Stimulated activated naive CD8-positive, alpha-beta T cell treated with anti-CD3 and anti-CD28 coated beads, Interleukin-15, Interleukin-2, amounts not matched to agents 100 ng/mL and 50 ng/mL, for 24 hours (primary cell): Measurements from ENCODE around the gene C11orf52.
"Not testable (repeated sequence)": the region's sequence is repeated elsewhere in the genome, so short reads cannot be mapped to it uniquely, and the experiment has no call there.

ENCODE experiments used
- H3K27ac Mint-ChIP-seq: one replicate; pipeline ENCODE4 v1.8.0; 2021; ENCODE audit warnings: mild to moderate bottlenecking, mixed read lengths
- H3K27me3 Mint-ChIP-seq: one replicate; pipeline ENCODE4 v1.8.0; 2021; ENCODE audit warnings: mixed read lengths
- H3K36me3 Mint-ChIP-seq: one replicate; pipeline ENCODE4 v1.8.0; 2021; ENCODE audit warnings: low read depth, mixed read lengths
- H3K4me1 Mint-ChIP-seq: one replicate; pipeline ENCODE4 v1.8.0; 2021; ENCODE audit warnings: low read depth, mixed read lengths
- H3K4me3 Mint-ChIP-seq: one replicate; pipeline ENCODE4 v1.8.0; 2021; ENCODE audit warnings: mild to moderate bottlenecking, mixed read lengths
- H3K9me3 Mint-ChIP-seq: one replicate; pipeline ENCODE4 v1.8.0; 2021; ENCODE audit warnings: mixed read lengths

The C11orf52 gene

DNA sequence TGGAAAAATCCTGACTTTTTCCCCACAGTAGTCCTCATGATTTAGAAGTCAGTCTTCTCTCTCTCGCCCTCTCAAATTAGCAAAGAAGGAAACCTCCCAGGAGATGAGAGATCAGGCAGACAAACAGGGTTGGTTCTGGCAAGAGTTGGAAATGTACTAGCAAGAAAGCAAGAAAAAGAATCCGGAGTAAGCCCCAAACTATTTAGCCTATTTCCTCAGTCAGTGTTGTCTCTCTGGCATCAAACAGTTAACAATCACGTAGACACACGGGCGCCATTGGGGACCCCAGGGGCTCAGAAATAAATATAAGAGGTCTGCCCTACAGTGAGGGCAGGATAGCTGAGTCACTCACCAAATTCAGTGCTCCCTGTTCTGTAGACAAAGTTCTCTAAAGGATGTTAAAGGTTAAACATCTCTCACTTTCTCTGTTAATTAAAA lies 4.7 kb downstream of the C11orf52 start:
- H3K27ac Mint-ChIP-seq = peak overlapping the region; percentile 54
- no peaks in the 10 kb centered on the region for H3K9me3 Mint-ChIP-seq
- no peak overlapping the region for H3K4me3 Mint-ChIP-seq
- H3K27me3 Mint-ChIP-seq = peaks cover 4% of the 10 kb centered on the region
- H3K4me1 Mint-ChIP-seq = peaks cover 28% of the 10 kb centered on the region
- H3K36me3 Mint-ChIP-seq = no peaks in the 10 kb centered on the region

DNA sequence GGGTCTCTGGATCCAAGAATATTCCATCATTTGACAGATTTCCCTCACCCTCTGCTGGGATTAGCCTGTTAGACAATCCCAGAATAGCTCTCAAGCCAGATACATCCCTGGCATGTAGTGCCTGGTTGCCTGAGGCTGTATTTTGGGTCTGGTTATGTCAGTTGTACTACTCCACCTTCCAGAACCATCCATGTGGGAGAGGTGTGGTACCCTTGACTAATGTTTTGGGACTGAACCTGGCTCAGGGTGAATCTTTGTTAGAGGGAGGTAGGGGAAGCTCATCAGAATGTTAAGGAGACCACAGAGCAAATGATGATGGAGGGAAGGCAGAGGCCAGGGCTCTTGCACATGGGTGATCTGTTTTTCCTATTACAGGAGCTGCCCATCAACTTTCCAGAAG lies 5.2 kb downstream of the C11orf52 start:
- Mint-ChIP-seq H3K9me3 (no peaks in the 10 kb centered on the region), H3K27ac (peak overlapping the region; percentile 47), H3K36me3 (no peaks in the 10 kb centered on the region), H3K4me1 (peaks cover 28% of the 10 kb centered on the region), H3K4me3 (no peak overlapping the region), H3K27me3 (peaks cover 3% of the 10 kb centered on the region)

DNA sequence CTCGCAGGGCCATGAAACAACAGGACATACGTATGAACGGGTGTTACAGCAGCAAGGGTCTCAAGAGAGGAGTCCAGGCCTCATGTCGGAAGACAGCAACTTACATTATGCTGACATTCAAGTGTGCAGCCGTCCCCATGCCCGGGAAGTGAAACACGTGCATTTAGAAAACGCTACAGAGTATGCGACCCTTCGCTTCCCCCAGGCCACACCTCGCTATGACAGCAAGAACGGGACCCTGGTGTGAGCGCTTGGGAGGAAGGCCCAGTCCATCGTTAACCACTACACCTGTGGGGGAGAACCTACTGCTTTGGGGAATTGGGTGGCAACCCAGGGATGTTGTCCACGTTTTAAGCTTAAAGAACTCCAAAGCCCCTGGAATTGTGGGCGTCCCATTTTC lies 7.2 kb downstream of the C11orf52 start:
- no peaks in the 10 kb centered on the region for H3K9me3 Mint-ChIP-seq
- peaks cover 28% of the 10 kb centered on the region for H3K4me1 Mint-ChIP-seq
- peak overlapping the region; percentile 81 for H3K4me3 Mint-ChIP-seq
- H3K36me3 Mint-ChIP-seq = no peaks in the 10 kb centered on the region
- peak overlapping the region; percentile 81 for H3K27ac Mint-ChIP-seq
- H3K27me3 Mint-ChIP-seq = peaks cover 3% of the 10 kb centered on the region

DNA sequence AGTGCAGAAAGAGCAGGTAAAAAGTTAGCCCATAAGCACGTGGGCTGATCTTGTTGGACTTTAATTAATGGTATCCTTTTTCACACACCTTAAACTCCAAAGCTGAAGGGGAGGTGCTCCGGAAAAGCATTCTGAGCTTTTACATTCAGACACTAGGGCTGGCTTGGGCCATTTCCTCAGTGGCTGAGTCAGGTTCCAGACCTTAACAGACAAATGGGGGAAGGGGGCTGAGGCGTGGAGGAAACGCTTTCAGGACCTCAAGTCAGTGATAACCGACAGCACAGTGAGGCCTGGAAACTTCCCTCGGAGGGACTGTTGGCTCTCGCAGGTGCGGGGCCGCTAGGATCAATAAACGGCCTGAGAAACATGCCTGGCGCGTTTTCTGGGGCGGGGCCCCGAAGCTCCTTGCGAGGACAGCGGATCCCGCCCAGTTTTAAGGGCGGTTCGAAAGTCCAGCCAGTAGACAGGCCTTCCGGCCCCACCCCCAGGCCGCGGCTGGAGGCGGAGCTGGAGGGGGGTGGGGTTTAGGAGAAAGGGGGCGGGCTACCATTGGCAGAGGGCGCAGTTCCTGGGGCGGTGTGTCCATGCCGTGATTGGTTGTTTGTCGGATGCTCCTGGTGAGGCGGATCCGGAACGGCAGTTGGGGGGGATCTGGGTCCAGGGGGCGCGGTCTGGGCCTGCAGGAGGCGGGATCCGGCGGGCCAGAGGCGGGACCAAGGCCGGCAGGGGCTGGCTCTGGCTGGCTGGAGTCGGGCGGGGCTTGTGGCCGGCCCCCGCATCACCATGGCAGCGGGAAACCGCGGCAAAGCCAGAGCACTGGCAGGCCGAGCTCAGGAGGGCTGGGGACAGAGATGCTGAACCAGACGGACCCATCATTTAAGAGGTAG lies 8.0 kb downstream of the C11orf52 start:
- Mint-ChIP-seq H3K27ac (peak overlapping the region; percentile 81), H3K4me1 (peaks cover 30% of the 10 kb centered on the region), H3K4me3 (peak overlapping the region; percentile 81), H3K27me3 (no peaks in the 10 kb centered on the region), H3K36me3 (no peaks in the 10 kb centered on the region), H3K9me3 (no peaks in the 10 kb centered on the region)

DNA sequence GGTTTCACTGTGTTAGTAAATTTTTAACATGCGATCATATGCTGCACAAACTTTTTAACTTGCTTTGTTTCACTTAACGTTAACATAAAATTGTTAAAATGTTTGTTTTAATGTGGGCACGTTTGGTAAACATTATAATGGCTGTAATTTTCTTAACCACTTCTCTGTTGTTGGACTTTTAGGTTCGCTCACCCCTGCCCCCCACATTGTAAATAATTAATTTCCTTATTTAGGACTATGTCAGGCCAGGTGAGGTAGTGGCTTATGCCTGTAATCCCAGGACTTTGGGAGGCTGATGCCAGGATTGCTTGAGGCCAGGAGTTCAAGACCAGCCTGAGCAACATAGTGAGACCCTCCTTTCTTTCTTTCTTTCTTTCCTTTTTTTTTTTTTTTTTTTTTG lies 11.8 kb downstream of the C11orf52 start:
- Mint-ChIP-seq H3K4me1 (peaks cover 58% of the 10 kb centered on the region), H3K9me3 (no peaks in the 10 kb centered on the region), H3K27ac (no peak overlapping the region), H3K36me3 (no peaks in the 10 kb centered on the region), H3K4me3 (no peak overlapping the region), H3K27me3 (no peaks in the 10 kb centered on the region)

DNA sequence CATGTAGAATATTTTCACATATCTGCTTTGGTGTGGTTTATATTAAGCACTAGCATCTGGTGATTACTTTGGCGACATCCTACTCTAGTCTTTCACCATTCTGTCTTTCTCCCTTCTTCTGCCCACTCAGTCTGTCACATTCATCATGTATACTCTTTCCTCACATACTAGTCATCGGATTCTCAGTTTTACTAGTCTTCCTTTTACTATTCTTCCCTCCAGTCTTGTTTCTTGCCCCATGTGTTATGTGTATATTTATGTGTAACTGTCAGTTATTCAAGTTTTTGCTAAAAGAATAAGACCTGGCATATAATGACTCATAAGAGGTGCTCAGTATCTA lies 13.9 kb downstream of the C11orf52 start:
- Mint-ChIP-seq H3K27ac (peak overlapping the region; percentile 90), H3K27me3 (no peaks in the 10 kb centered on the region), H3K9me3 (no peaks in the 10 kb centered on the region), H3K36me3 (no peaks in the 10 kb centered on the region), H3K4me3 (peak overlapping the region; percentile 47), H3K4me1 (peaks cover 56% of the 10 kb centered on the region)

DNA sequence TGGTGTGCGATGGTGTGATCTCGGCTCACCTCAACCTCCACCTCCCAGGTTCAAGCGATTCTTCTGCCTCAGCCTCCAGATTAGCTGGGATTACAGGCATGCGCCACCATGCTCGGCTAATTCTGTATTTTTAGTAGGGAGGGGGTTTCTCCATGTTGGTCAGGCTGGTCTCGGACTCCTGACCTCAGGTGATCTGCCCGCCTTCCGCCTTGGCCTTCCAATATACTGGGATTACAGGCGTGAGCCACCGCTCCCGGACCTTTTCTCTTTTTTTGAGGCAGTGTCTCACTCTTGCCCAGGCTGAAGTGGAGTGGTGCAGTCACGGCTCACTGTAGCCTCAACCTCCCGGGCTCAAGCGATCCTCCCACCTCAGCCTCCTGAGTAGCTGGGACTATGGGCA lies 14.5 kb downstream of the C11orf52 start:
- H3K36me3 Mint-ChIP-seq, H3K9me3 Mint-ChIP-seq, H3K27me3 Mint-ChIP-seq, H3K4me3 Mint-ChIP-seq: not testable (repeated sequence)
- peak overlapping the region; percentile 50 for H3K27ac Mint-ChIP-seq
- peaks cover 57% of the 10 kb centered on the region for H3K4me1 Mint-ChIP-seq

DNA sequence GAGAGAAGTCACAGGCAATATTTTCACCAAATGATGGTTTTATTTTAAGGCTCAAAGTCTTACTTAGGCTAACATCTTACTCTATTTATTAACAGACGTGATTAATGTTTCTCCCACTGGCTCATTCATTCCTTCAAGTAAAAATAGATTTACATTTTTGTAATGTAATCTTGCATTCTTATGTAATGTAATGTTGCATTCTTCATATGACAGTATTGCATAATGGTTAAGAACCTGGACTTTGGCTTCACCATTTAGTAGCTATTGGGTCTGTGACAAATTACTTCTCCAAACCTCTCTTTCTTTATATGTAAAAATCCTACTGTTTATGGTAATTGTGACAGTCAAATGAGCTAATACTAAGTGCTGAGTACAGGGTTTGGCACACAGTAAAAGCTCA lies 15.2 kb downstream of the C11orf52 start:
- Mint-ChIP-seq H3K9me3 (no peaks in the 10 kb centered on the region), H3K27me3 (no peaks in the 10 kb centered on the region), H3K4me1 (peaks cover 64% of the 10 kb centered on the region), H3K36me3 (no peaks in the 10 kb centered on the region), H3K4me3 (no peak overlapping the region), H3K27ac (no peak overlapping the region)

DNA sequence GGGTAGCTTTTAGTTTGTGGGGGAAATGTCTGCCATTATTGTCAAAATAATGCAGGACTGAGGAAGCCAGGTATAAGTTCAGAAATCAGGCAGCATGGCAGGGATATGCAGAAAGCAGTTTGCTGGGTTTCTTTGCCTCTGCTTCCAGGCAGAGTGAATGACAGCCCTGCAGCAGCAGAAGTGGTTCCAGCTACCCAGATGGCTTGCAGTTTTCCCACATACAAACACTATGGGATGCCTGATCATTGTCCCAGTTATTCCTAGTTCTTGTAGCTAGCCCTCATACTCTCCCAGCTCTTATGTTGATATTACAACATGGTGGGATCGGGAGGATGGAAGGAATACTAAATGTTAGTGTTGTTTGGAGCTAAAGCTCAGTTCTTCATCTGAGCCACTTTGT lies 15.6 kb downstream of the C11orf52 start:
- H3K4me1 Mint-ChIP-seq = peaks cover 68% of the 10 kb centered on the region
- no peaks in the 10 kb centered on the region for H3K9me3 Mint-ChIP-seq
- H3K4me3 Mint-ChIP-seq = no peak overlapping the region
- peak overlapping the region; percentile 21 for H3K27ac Mint-ChIP-seq
- H3K27me3 Mint-ChIP-seq = no peaks in the 10 kb centered on the region
- no peaks in the 10 kb centered on the region for H3K36me3 Mint-ChIP-seq

DNA sequence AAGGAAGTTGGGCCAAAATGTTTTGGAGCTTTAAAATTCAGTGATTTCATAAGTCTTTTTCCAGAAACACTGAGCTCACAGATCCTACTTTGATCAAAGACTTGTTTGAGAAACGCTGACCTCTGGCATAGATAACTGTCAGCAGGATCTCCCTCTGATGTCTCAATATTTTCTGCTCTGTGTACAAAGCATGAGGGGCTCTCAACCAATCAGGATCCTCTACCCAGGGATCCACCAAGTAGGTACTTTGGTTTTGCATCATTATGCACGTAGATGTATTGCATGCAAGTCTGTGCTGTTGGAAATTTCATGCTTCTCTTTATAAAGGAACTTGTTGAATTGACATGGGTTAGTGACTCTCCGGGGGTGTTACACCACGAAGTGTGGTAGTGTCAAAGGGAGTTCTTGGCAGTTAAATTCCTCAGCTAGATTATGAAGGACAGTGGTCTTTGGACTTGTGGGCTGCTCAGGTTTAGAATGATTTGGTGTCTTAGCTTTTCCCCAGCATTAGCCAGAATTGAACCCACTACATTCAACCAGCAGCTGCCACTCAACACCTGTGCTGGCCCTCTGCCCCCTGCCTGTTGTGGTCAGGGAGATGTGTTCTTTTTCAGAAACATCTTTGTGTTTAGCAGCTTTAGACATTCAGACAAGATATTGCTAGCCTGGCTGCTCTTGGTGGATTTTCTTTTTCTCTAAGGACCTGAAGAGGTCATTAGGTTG lies 16.8 kb downstream of the C11orf52 start:
- H3K27ac Mint-ChIP-seq = peak overlapping the region; percentile 96
- peaks cover 4% of the 10 kb centered on the region for H3K36me3 Mint-ChIP-seq
- H3K27me3 Mint-ChIP-seq = no peaks in the 10 kb centered on the region
- peak overlapping the region; percentile 90 for H3K4me3 Mint-ChIP-seq
- peaks cover 79% of the 10 kb centered on the region for H3K4me1 Mint-ChIP-seq
- H3K9me3 Mint-ChIP-seq = no peaks in the 10 kb centered on the region

DNA sequence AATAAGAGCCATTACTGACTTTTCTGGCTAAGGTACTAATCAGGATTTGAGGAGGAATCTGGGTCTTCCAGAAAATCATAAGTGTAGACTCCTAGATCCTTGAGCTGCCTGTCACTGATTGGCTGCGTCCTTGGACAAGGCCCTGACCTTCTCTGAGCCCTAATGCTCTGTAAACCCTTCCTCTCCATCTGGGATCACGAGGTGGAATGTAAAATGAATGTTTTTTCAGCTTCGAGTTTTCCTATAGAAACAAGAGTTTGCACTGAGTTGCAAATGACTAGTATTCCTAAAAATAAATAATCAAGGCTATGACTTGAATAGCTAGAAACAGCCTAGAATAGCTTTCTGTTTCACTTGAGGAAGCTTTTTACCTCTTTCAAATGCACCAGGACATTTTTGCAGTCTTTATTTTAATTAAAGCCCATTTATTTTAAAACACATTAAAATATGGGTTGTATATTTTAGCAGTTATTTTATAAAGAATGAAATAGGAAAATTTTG lies 17.4 kb downstream of the C11orf52 start:
- Mint-ChIP-seq H3K36me3 (peaks cover 6% of the 10 kb centered on the region), H3K4me3 (peak overlapping the region; percentile 90), H3K27ac (peak overlapping the region; percentile 96), H3K27me3 (no peaks in the 10 kb centered on the region), H3K4me1 (peaks cover 85% of the 10 kb centered on the region), H3K9me3 (no peaks in the 10 kb centered on the region)

DNA sequence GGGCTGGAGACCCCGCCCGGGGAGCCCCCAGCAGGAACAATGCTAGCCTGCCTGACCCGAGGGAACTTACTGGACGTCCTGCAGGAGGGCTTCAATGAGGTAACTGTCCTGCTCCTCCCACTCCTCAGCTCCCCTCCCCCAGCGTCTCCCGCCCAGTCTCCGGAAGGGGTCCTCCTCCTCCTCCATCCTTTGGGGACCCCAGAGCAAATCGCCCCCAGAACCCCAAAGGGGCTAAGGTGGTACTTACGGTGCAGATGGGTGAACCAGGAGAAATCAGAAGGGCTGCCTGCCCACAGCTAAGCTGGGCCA lies 18.7 kb downstream of the C11orf52 start:
- Mint-ChIP-seq H3K4me3 (peak overlapping the region; percentile 90), H3K4me1 (peaks cover 84% of the 10 kb centered on the region), H3K27ac (peak overlapping the region; percentile 96), H3K9me3 (no peaks in the 10 kb centered on the region), H3K27me3 (no peaks in the 10 kb centered on the region), H3K36me3 (peaks cover 10% of the 10 kb centered on the region)

DNA sequence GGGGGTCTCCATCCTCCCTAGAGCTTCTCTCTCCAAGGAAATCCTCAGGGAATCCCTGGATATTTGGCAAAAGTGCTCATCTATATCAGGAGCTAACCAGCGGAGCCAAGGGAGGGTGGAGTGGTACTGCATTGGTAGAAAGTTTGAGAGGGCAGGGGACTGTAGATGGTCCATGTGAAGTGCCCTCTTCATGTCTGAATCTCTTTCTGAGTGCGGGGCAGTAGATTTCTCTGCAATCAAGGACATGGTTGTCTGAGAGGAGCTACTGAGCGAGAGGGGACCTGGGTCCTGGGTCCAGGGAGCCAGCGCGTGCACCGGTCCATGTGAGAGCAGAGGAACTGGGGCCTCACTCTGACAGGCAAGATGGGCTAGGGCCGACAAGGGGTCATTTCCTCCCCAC lies 19.1 kb downstream of the C11orf52 start:
- H3K9me3 Mint-ChIP-seq = no peaks in the 10 kb centered on the region
- no peaks in the 10 kb centered on the region for H3K27me3 Mint-ChIP-seq
- H3K27ac Mint-ChIP-seq = peak overlapping the region; percentile 96
- peaks cover 84% of the 10 kb centered on the region for H3K4me1 Mint-ChIP-seq
- H3K4me3 Mint-ChIP-seq = peak overlapping the region; percentile 90
- peaks cover 14% of the 10 kb centered on the region for H3K36me3 Mint-ChIP-seq

DNA sequence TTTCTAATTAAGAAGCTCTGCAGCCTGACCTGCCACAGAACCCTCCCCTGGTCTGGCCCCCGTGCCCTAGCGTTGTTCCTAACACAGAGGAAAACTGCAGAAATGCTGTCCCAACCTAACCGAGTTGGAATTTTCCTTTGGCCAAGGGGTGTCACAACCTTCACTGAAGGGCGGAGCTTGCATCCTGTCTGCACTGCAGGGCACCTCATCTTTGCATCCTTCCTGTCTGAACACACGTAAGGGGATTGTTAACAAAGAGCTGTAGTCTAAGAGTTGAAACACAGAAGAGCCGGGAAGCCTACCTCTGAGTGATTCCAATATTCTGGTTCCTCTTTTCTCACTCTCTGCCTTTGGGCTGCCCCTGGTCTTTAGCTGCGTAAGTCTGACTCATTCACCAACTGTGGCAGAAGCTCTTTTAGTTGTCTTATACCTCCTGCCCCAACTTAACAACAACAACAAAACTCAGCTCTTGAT lies 20.0 kb downstream of the C11orf52 start:
- H3K4me3 Mint-ChIP-seq = peak overlapping the region; percentile 90
- no peaks in the 10 kb centered on the region for H3K27me3 Mint-ChIP-seq
- H3K9me3 Mint-ChIP-seq = no peaks in the 10 kb centered on the region
- peak overlapping the region; percentile 96 for H3K27ac Mint-ChIP-seq
- peaks cover 85% of the 10 kb centered on the region for H3K4me1 Mint-ChIP-seq
- H3K36me3 Mint-ChIP-seq = peaks cover 14% of the 10 kb centered on the region

DNA sequence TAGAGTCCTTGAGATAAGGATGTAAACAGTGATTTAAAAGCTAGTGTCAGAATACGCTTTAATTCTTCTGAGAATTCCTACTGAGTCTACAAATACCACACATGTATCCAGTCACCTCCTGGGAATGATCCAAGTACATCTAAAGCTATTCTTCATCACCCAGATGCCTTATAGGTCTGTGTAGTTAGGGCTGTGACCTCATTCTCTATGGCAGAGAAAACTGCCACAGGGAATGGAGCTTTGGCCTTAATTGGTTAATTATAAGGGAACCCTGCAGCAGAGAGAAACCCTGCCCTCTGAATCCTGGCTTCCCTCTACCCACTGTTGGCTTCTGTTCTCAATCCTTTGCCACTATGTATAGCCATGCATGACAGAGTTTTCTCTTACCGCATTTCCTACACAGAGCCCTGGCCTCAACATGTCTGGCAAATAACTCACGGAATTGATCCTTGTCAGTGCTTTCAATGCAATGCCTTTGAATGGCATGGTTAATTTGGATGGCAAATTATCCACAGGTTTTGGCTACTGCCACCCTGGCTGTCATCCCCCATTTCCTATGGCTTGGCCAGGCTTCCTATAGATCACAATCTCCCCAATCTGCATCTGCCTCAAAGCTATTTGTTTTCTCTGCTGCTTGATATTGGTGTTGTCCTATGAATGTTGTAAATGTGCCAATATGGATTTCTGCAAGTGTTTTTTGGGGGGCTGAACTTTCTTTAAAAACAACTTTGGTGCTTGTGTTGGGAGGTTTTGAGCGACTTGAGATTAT lies 21.3 kb downstream of the C11orf52 start:
- Mint-ChIP-seq H3K9me3 (no peaks in the 10 kb centered on the region), H3K27me3 (no peaks in the 10 kb centered on the region), H3K36me3 (peaks cover 18% of the 10 kb centered on the region), H3K27ac (peak overlapping the region; percentile 23), H3K4me3 (peak overlapping the region; percentile 3), H3K4me1 (peaks cover 85% of the 10 kb centered on the region)
